Embryonic facial prominence (tissue), 1 donor: ENCODE measurements around the gene AQP6.
"Not testable (repeated sequence)": the region's sequence is repeated elsewhere in the genome, so short reads cannot be mapped to it uniquely, and the experiment has no call there.

Source experiments
- DNase-seq: peaks from one replicate; pipeline ENCODE4 v3.0.0-alpha.2; 2016; ENCODE audit errors: extremely low spot score

Gene AQP6

GRCh38 chr12:49989400-49989799 is 16.7 kb downstream of the AQP6 start:
- DNase-seq: not testable (repeated sequence)

- DNase-seq: no peak
Observed at GRCh38 chr12:49990273-49990672, 17.5 kb downstream of the AQP6 start.

- DNase-seq: no peak
Observed at GRCh38 chr12:49998453-49998852, 25.7 kb downstream of the AQP6 start.

GRCh38 chr12:50003595-50003994 is 30.8 kb downstream of the AQP6 start:
- no peak for DNase-seq

GRCh38 chr12:50004696-50005095 is 31.9 kb downstream of the AQP6 start:
- no peak for DNase-seq

- DNase-seq: no peak
Observed at GRCh38 chr12:50005175-50005574, 32.4 kb downstream of the AQP6 start.

GRCh38 chr12:50006280-50006679 is 33.5 kb downstream of the AQP6 start:
- no peak for DNase-seq

- DNase-seq: no peak
Observed at GRCh38 chr12:50006754-50007442, 34.2 kb downstream of the AQP6 start.

GRCh38 chr12:50013361-50014147 is 40.8 kb downstream of the AQP6 start:
- DNase-seq: no peak

- no peak for DNase-seq
Observed at GRCh38 chr12:50014342-50014741, 41.6 kb downstream of the AQP6 start.

GRCh38 chr12:50016501-50017475 is 44.0 kb downstream of the AQP6 start:
- DNase-seq: no peak

GRCh38 chr12:50017641-50018040 is 44.9 kb downstream of the AQP6 start:
- DNase-seq: no peak

GRCh38 chr12:50018154-50018553 is 45.4 kb downstream of the AQP6 start:
- no peak for DNase-seq

GRCh38 chr12:50018968-50019367 is 46.2 kb downstream of the AQP6 start:
- DNase-seq: no peak

GRCh38 chr12:50019524-50019923 is 46.8 kb downstream of the AQP6 start:
- no peak for DNase-seq

GRCh38 chr12:50021031-50021430 is 48.3 kb downstream of the AQP6 start:
- no peak for DNase-seq

GRCh38 chr12:50022903-50023302 is 50.2 kb downstream of the AQP6 start:
- DNase-seq: no peak

- DNase-seq: no peak
Observed at GRCh38 chr12:50024227-50024626, 51.5 kb downstream of the AQP6 start.

GRCh38 chr12:50024805-50025186 is 52.0 kb downstream of the AQP6 start:
- DNase-seq: no peak

- peak; percentile 97 for DNase-seq
Observed at GRCh38 chr12:50025187-50026059, 52.7 kb downstream of the AQP6 start, which contains the start of gene RACGAP1. Gene RACGAP1, minus strand, starts transcription at chr12:50025494. Its CDS starts 8,779 bp downstream, at chr12:50016715.

GRCh38 chr12:50026691-50027090 is 53.9 kb downstream of the AQP6 start:
- no peak for DNase-seq
